HepG2 (cell line): Measurements from ENCODE around the gene CSMD2. TPM values are rescaled to one million over a fixed set of nuclear protein-coding genes. Genes with fewer than 3 reads are reported as not detected.

Experiments used
- ATAC-seq: fragments of 200-7000 bp; cut with Tn5 transposase; 3 replicates; pipeline ENCODE4 v1.9.1; 2020; ENCODE audit warnings: mild to moderate bottlenecking, moderate library complexity
- BruUV-seq: library from RNA; stranded (reverse); fragments of 400-500 nt; replicated peaks from 2 replicates; lab custom pipeline; 2021; lab: Mats Ljungman, UMichigan
- CTCF ChIA-PET: fragments of 300-600 bp; formaldehyde crosslinking; extraction: SDS; loops from one replicate; lab custom pipeline; 2021; ENCODE audit warnings: low total read pairs, inconsistent platforms, low intra/inter-chr PET ratio; lab: Yijun Ruan, JAX
- POLR2A ChIA-PET: fragments of 350-600 bp; sonication (Branson Sonifier 250); formaldehyde crosslinking; loops from one replicate; lab custom pipeline; 2020; ENCODE audit warnings: antibody characterized with exemption, inconsistent platforms; lab: Yijun Ruan, JAX
- DNase-seq: peaks from one replicate; pipeline ENCODE4 v3.0.0-alpha.2; 2015; ENCODE audit warnings: low spot score
- FAIRE-seq: peaks from 3 replicates; lab custom pipeline; 2011; peaks lifted over from hg19 to GRCh38; lab: Jason Lieb, UNC
- H2AFZ ChIP-seq: one replicate; pipeline ENCODE4 v1.6.1; 2011; ENCODE audit warnings: low read length, inconsistent platforms
- H3K27ac ChIP-seq: fragments of 300-600 bp; 3 replicates; pipeline ENCODE4 v1.8.0; 2011; ENCODE audit warnings: mixed run types, mild to moderate bottlenecking, mixed read lengths, low read length, inconsistent platforms; ENCODE audit not compliant: insufficient read depth; ENCODE audit errors: extremely low read length
- H3K27me3 ChIP-seq, 2 experiments: fragments of 200-600 bp in 1 of 2; 2 replicates in 1 of 2; 3 replicates in 1 of 2; pipeline versions ENCODE4 v1.6.0 to v1.8.0; 2011; ENCODE audit warnings: low read length in 2 of 2, mild to moderate bottlenecking in 2 of 2, moderate library complexity in 2 of 2, inconsistent platforms in 1 of 2; ENCODE audit not compliant: insufficient read depth in 2 of 2, control insufficient read depth in 1 of 2
- H3K36me3 ChIP-seq, 2 experiments: fragments of 200-600 bp in 1 of 2; replicated peaks in 1 of 2; 2 replicates in 1 of 2; 3 replicates in 1 of 2; pipeline versions ENCODE4 v1.5.1 to v1.8.0; 2011; ENCODE audit warnings: low read length in 2 of 2, inconsistent platforms in 1 of 2; ENCODE audit not compliant: insufficient read depth in 2 of 2, control insufficient read depth in 1 of 2
- H3K4me1 ChIP-seq: 2 replicates; pipeline ENCODE4 v1.5.1; 2012; ENCODE audit warnings: low read length, inconsistent platforms; ENCODE audit not compliant: insufficient read depth
- H3K4me2 ChIP-seq: 2 replicates; pipeline ENCODE4 v1.6.0; 2011; ENCODE audit warnings: low read depth, low read length, inconsistent platforms
- H3K4me3 ChIP-seq, 3 experiments: fragments of 200-600 bp in 1 of 3; sonication (generic), shearing (Covaris generic) in 1 of 3; replicated peaks in 1 of 3; 2 replicates each; pipeline ENCODE4 v1.5.1; 2011 to 2016; ENCODE audit warnings: low read length in 3 of 3, inconsistent platforms in 2 of 3, low read depth in 2 of 3, mild to moderate bottlenecking in 2 of 3, control low read depth in 1 of 3, mixed read lengths in 1 of 3; ENCODE audit not compliant: insufficient read depth in 1 of 3
- H3K79me2 ChIP-seq: one replicate; pipeline ENCODE4 v1.6.1; 2011; ENCODE audit warnings: low read length, inconsistent platforms; ENCODE audit not compliant: insufficient read depth
- H3K9ac ChIP-seq: 2 replicates; pipeline ENCODE4 v1.6.0; 2011; ENCODE audit warnings: mild to moderate bottlenecking, low read depth, low read length, inconsistent platforms; ENCODE audit not compliant: insufficient read depth
- H3K9me3 ChIP-seq: 2 replicates; pipeline ENCODE4 v1.5.1; 2012; ENCODE audit warnings: mild to moderate bottlenecking, low read length
- H4K20me1 ChIP-seq: 2 replicates; pipeline ENCODE4 v1.6.0; 2011; ENCODE audit warnings: inconsistent platforms, mild to moderate bottlenecking, low read length, moderate library complexity; ENCODE audit not compliant: insufficient read depth
- KDM2A ChIP-seq: sonication (generic); formaldehyde crosslinking; IDR thresholded peaks from 2 replicates; pipeline ENCODE4 v1.4.0; 2020; ENCODE audit warnings: low read depth, missing genetic modification reagents, borderline replicate concordance
- NR2C2 ChIP-seq: sonication (generic); formaldehyde crosslinking; IDR thresholded peaks from 2 replicates; pipeline ENCODE4 v1.4.0; 2020; ENCODE audit warnings: missing genetic modification reagents, mild to moderate bottlenecking, moderate library complexity, borderline replicate concordance
- PPARG ChIP-seq: conservative IDR thresholded peaks from 2 replicates; pipeline ENCODE4 v1.6.1; 2016; ENCODE audit warnings: missing biosample characterization, missing genetic modification reagents
- RARA ChIP-seq: IDR thresholded peaks from 2 replicates; pipeline ENCODE4 v1.6.1; 2016; ENCODE audit warnings: missing genetic modification reagents, missing compliant biosample characterization
- SIX1 ChIP-seq: sonication (generic); formaldehyde crosslinking; IDR thresholded peaks from 2 replicates; pipeline ENCODE4 v1.4.0; 2020; ENCODE audit warnings: missing genetic modification reagents, borderline replicate concordance
- TAF15 ChIP-seq: fragments of 200-400 bp; formaldehyde crosslinking; IDR thresholded peaks from one replicate; pipeline ENCODE4 v1.6.1; 2018; ENCODE audit warnings: mild to moderate bottlenecking, low read depth, low read length; ENCODE audit not compliant: poor library complexity, severe bottlenecking
- TERF1 ChIP-seq: sonication (generic); formaldehyde crosslinking; IDR thresholded peaks from 2 replicates; pipeline ENCODE4 v1.8.0; 2022; ENCODE audit warnings: mild to moderate bottlenecking, missing genetic modification reagents, moderate library complexity
- ZFAT ChIP-seq: sonication (generic); formaldehyde crosslinking; conservative IDR thresholded peaks from 2 replicates; pipeline ENCODE4 v1.8.1; 2023; ENCODE audit warnings: missing genetic modification reagents, inconsistent platforms
- ZNF33A ChIP-seq: sonication (generic); formaldehyde crosslinking; IDR thresholded peaks from 2 replicates; pipeline ENCODE4 v1.5.1; 2020; ENCODE audit warnings: missing genetic modification reagents, mild to moderate bottlenecking, moderate library complexity, borderline replicate concordance
- ZNF33B ChIP-seq: sonication (generic); formaldehyde crosslinking; IDR thresholded peaks from 2 replicates; pipeline ENCODE4 v1.5.1; 2020; ENCODE audit warnings: mild to moderate bottlenecking, missing genetic modification reagents
- ZNF343 ChIP-seq: sonication (generic); formaldehyde crosslinking; IDR thresholded peaks from 2 replicates; pipeline ENCODE4 v1.4.0; 2020; ENCODE audit warnings: mild to moderate bottlenecking, missing genetic modification reagents
- ZNF615 ChIP-seq: sonication (generic); formaldehyde crosslinking; IDR thresholded peaks from 2 replicates; pipeline ENCODE4 v1.5.0; 2020; ENCODE audit warnings: mild to moderate bottlenecking, missing genetic modification reagents, borderline replicate concordance
- ZNF691 ChIP-seq: sonication (generic); formaldehyde crosslinking; IDR thresholded peaks from 2 replicates; pipeline ENCODE4 v1.4.0; 2020; ENCODE audit warnings: missing genetic modification reagents, low read depth, mild to moderate bottlenecking, borderline replicate concordance
- WGBS: methylation state at CpG from one replicate; pipeline ENCODE4 v1.1.6; 2017; ENCODE audit warnings: low lambda C conversion rate; 5-methylcytosine and 5-hydroxymethylcytosine counted together
- in situ Hi-C: cut with HindIII; loops from 2 replicates; pipeline ENCODE4 v1.10.0; 2017; ENCODE audit warnings: low pct_unique_long_range_greater_than_20kb; ENCODE audit not compliant: extremely low pct_ligation_motif_present
- intact Hi-C: fragments of 100-400 bp; cut with micrococcal nuclease; formaldehyde crosslinking; loops from one replicate; pipeline ENCODE4 v1.10.0; 2022; ENCODE audit not compliant: unreplicated experiment
- polyA plus RNA-seq, 8 experiments: library from polyadenylated mRNA; depleted of rRNA in 3 of 8; stranded (reverse) in 7 of 8; unstranded in 1 of 8; fragments of >200 nt; fragmentation: Illumina TruSeq in 4 of 8; extraction: Trizol in 4 of 8; gene quantifications; 2 replicates each; pipeline versions ENCODE4 v1.2.1 to v1.2.3, GENCODE V29; 2011 to 2016; ENCODE audit warnings: low read depth in 4 of 8, missing spikeins in 1 of 8, mixed read lengths in 1 of 8; ENCODE audit not compliant: insufficient read depth in 1 of 8
- total RNA-seq, 5 experiments: library from RNA; depleted of rRNA; stranded (reverse); fragments of >200 nt; fragmentation: Illumina TruSeq; extraction: Trizol; gene quantifications; 2 replicates each; pipeline ENCODE4 v1.2.3, GENCODE V29; 2016; ENCODE audit warnings: low read depth in 1 of 5

CSMD2 gene
- total and polyA plus RNA-seq, 2 of the 13 experiments (the other 11 are each of a cell fraction or from before 2014, with no cell fraction given): not detected

GRCh38 chr1:33609739-33610138, 555.3 kb downstream of the CSMD2 start:
- H4K20me1 ChIP-seq: no peaks in the 10 kb centered on the region
- FAIRE-seq: no peak
- BruUV-seq: no TSS peak

More at GRCh38 chr1:33609739-33610138, 555.3 kb downstream of the CSMD2 start:
- Histone ChIP-seq H3K27ac (no peak overlapping the region), H3K9ac (no peak overlapping the region), H2AFZ (no peak overlapping the region), H3K4me3 (no peak overlapping the region), H3K4me2 (no peak overlapping the region), H3K36me3 (no peaks in the 10 kb centered on the region), H3K79me2 (no peaks in the 10 kb centered on the region), H3K27me3 (peaks cover 2 to 51% of the 10 kb centered on the region in 2 experiments), H3K4me1 (no peaks in the 10 kb centered on the region), H3K9me3 (no peaks in the 10 kb centered on the region)
- 12% methylated on average over 5 of the region's 5 CpGs for WGBS
- no peak for DNase-seq
- in situ Hi-C loops (no loop called here), intact Hi-C loops (no loop called here)
- CTCF ChIA-PET: interaction anchor here (0.7 kb wide), 1 partner anchor 732 kb away, joined by 4 read pairs; no protein-coding TSS in a partner anchor
- TF ChIP-seq KDM2A: no peak
- no peak for TF ChIP-seq ZNF33B (CRISPR knock-in tag)
- TF ChIP-seq NR2C2: no peak
- no peak for TF ChIP-seq ZNF615 (CRISPR knock-in tag)
- TF ChIP-seq ZNF691 (CRISPR knock-in tag): no peak
- no peak for TF ChIP-seq TERF1 (CRISPR knock-in tag)
- no peak for TF ChIP-seq ZNF343 (CRISPR knock-in tag)
- TF ChIP-seq PPARG: no peak
- no peak for TF ChIP-seq TAF15
- no peak for TF ChIP-seq SIX1 (CRISPR knock-in tag)
- no peak for TF ChIP-seq ZNF33A
- no peak for TF ChIP-seq RARA
- TF ChIP-seq ZFAT (CRISPR knock-in tag): no peak
- POLR2A ChIA-PET: no interaction called here
- no peak for ATAC-seq
